ENCODE results near the gene GGT7.
"Not testable (repeated sequence)": the region's sequence is repeated elsewhere in the genome, so short reads cannot be mapped to it uniquely, and the experiment has no call there.

The GGT7 gene

GRCh38 chr20:34848597-34848996, 24.1 kb downstream of the GGT7 start:
- no peak for DNase-seq (ENCODE audit: low spot score)

- no peak for DNase-seq (ENCODE audit: low spot score)
Measured at GRCh38 chr20:34843421-34843820, 29.2 kb downstream of the GGT7 start.

- no peak for DNase-seq (ENCODE audit: low spot score)
Measured at GRCh38 chr20:34842143-34842542, 30.5 kb downstream of the GGT7 start.

- DNase-seq (ENCODE audit: low spot score), result peak; percentile 50
Measured at GRCh38 chr20:34834459-34834893, 38.2 kb downstream of the GGT7 start.

DNA sequence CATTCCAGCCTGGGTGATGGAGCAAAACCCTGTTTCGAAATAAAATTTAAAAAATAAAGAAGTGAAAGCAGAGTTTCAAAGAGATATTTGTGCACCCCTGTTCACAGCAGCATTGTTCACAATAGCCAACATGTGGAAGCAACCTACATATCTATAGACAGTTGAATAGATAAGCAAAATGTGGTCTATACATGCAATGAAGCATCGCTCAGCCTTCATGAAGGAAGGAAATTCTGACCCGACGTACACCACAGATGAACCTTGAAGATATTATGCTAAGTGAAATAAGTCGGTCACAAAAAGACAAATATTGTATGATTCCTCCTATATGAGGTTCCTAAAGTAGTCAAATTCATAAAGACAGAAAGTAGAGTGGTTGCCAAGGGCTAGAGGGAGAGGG, 40.7 kb downstream of the GGT7 start:
- no peak for DNase-seq (ENCODE audit: low spot score)

DNA sequence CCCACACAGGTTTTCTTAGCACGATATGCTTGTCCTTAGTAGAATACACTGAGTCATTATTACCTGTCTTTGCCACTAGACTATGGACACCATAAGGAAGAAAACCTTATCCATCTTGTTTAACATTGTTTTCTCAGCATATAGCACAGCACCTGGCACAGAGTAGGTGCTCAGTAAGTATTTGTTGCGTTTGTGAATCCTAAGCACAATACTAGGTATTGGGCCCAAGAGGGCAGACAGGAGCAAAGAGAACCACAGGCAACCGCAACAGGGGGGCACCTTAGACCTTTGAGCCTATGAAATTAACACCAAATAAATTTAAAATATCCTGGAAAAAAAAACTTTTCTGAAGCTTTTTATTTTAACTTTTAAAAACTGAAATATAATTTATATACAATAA, 43.5 kb downstream of the GGT7 start:
- DNase-seq (ENCODE audit: low spot score), result no peak

- peak; percentile 83 for DNase-seq (ENCODE audit: low spot score)
Measured at GRCh38 chr20:34825530-34826362, 46.9 kb downstream of the GGT7 start, which contains the start of gene NCOA6. Gene NCOA6 (minus strand): TSS chr20:34825651. CDS start chr20:34782355, 43,296 bp downstream.

- DNase-seq (ENCODE audit: low spot score), result peak; percentile 60
Measured at GRCh38 chr20:34824806-34825529, 47.7 kb downstream of the GGT7 start.

GRCh38 chr20:34824452-34824805, 48.2 kb downstream of the GGT7 start:
- peak; percentile 83 for DNase-seq (ENCODE audit: low spot score)

- no peak for DNase-seq (ENCODE audit: low spot score)
Measured at GRCh38 chr20:34824026-34824425, 48.6 kb downstream of the GGT7 start.

DNA sequence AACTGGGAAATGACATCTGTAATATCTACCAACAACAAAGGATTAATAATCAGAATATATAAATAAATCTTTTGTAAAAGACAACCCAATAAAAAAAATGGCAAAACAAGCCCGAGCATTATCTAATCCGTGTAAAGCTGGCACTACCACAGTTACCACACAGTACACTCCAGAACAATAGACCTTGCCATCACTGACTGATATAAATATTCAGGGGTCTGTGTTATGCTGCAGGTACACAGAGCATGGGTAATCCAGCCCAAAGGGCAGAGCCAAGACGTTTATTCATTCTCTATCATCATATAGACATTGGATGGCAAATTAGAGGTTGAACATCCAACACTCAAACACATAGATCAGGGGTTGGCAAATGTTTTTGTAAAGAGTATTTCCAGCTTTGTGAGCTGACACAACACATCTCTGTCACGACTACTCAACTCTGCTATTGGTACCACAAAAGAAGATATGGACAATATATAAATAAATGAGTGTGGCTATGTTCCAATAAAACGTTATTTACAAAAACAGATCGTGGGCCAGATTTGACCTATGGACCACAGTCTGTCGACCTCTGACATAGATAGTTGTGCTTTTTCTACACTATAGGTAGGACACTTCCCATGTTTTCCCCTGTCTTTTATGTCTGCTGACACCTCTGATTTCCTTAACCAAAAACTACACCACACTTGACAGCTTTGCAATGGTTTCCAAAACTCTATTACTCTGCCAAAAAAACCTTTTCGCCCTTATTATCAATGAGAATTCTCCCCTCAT, 51.7 kb downstream of the GGT7 start:
- DNase-seq (ENCODE audit: low spot score), result no peak

- no peak for DNase-seq (ENCODE audit: low spot score)
Measured at GRCh38 chr20:34817801-34818200, 54.9 kb downstream of the GGT7 start.

- no peak for DNase-seq (ENCODE audit: low spot score)
Measured at GRCh38 chr20:34817072-34817471, 55.6 kb downstream of the GGT7 start.

- no peak for DNase-seq (ENCODE audit: low spot score)
Measured at GRCh38 chr20:34815636-34816035, 57.0 kb downstream of the GGT7 start.

- DNase-seq (ENCODE audit: low spot score), result no peak
Measured at GRCh38 chr20:34808583-34808982, 64.1 kb downstream of the GGT7 start.

- DNase-seq (ENCODE audit: low spot score), result not testable (repeated sequence)
Measured at GRCh38 chr20:34807944-34808465, 64.7 kb downstream of the GGT7 start.

DNA sequence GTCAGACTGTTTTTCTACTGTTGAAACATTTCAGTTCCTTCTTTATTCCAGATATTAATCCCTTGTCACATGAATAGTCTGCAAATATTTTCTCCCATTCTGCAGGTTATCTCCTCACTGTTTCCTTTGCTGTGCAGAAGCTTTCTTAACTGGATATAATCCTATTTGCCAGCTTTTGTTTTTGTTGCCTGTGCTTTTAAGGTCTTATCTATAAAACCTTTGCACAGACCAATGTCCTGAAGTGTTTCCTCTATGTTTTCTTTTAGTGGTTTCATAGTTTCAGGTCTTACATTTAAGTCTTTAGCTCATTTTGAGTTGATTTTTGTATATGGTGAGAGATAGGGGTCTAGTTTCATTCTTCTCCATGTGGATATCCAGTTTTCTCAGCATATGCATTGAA, 66.4 kb downstream of the GGT7 start:
- no peak for DNase-seq (ENCODE audit: low spot score)

GRCh38 chr20:34798871-34799270, 73.8 kb downstream of the GGT7 start:
- no peak for DNase-seq (ENCODE audit: low spot score)

DNA sequence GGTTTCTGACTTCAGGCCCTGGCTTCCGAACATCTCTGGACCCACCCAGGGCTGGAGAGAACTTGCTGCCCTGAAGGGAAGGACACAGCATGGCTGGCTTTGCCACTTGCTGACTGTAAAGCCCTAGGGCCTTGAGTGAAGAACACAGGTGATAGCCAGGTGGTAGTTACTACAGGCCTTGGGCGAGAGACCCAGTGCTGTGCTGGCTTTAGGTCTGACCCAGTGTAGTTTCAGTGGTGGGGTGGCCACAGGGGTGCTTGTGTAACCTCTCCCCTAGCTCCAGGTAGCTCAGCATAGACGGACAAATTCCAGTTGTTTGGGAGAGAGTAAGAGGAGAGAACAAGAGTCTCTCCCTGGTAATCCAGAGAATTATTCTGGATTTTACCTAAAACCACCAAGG, 74.3 kb downstream of the GGT7 start:
- DNase-seq (ENCODE audit: low spot score), result no peak

DNA sequence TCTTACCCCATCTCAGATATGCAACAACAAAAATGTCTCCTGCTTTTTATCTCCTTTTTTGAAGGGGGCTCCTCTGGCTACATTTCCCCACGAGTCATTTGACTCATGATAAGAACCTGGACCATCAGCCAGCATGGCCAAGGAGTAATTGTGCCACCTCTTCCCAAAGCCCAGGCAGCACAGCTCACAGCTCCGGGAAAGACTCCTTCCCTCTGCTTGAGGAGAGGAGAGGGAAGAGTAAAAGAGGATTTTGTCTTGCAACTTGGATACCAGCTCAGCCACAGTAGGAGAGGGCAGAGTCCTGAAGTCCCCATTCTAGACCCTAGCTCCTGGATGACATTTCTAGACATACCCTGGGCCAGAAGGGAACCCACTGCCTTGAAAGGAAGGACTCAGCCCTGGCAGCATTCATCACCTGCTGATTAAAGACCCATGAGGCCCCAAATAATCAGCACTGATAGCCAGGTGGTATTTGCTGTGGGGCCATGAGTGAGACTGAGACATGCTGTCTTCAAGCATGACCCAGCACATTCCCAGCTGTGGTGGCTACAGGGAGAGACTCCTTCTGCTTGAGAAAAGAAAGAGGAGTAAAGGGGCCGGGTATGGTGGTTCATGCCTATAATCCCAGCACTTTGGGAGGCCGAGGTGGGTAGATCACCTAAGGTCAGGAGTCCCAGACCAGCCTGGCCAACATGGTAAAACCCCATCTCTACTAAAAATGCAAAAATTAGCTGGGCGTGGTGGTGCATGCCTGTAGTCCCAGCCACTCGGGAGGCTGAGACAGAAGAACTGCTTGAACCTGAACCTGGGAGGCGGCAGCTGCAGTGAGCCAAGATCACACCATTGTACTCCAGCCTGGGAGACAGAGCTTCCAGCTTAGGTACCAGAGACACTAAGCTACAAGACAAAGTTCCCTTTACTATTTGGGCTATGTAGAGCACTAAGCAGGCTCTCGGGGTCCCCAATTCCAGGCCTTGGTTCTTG, 75.4 kb downstream of the GGT7 start:
- no peak for DNase-seq (ENCODE audit: low spot score)
